Gastrocnemius medialis (tissue), 4 donors: Measurements from ENCODE around the gene NCSTN. TPM values are rescaled to one million over a fixed set of nuclear protein-coding genes. Genes with fewer than 3 reads are reported as not detected.
"Not testable (repeated sequence)": the region's sequence is repeated elsewhere in the genome, so short reads cannot be mapped to it uniquely, and the experiment has no call there.

Experiments used
- ATAC-seq, 2 donors: fragments of 150-250 bp; one replicate each; pipeline ENCODE4 v1.9.1; 2016
- DNase-seq, 2 donors: peaks; one replicate each; pipeline ENCODE4 v3.0.0-alpha.2; 2019
- H3K27ac ChIP-seq, 4 donors: fragments of 200-600 bp; sonication (generic); 1 replicate in 1 of 4; 2 replicates in 3 of 4; pipeline ENCODE4 v1.5.1; 2016 to 2018; ENCODE audit warnings: mild to moderate bottlenecking in 2 of 4, moderate library complexity in 1 of 4
- H3K27me3 ChIP-seq, 3 donors: fragments of 200-600 bp; sonication (generic) in 2 of 3; 1 replicate in 1 of 3; 2 replicates in 2 of 3; pipeline versions ENCODE4 v1.5.1 to v1.6.0; 2016 to 2019; ENCODE audit warnings: mild to moderate bottlenecking in 1 of 3, moderate library complexity in 1 of 3
- H3K36me3 ChIP-seq, 2 donors: fragments of 200-600 bp; sonication (generic) in 1 of 2; one replicate each; pipeline ENCODE4 v1.5.1; 2017 to 2018
- H3K4me1 ChIP-seq, 2 donors: fragments of 200-600 bp; sonication (generic) in 1 of 2; one replicate each; pipeline ENCODE4 v1.5.1; 2016 to 2017; ENCODE audit warnings: mild to moderate bottlenecking in 2 of 2
- H3K4me3 ChIP-seq, 4 donors: fragments of 200-600 bp; sonication (generic) in 3 of 4; 1 replicate in 1 of 4; 2 replicates in 3 of 4; pipeline ENCODE4 v1.5.1; 2016 to 2019; ENCODE audit warnings: mild to moderate bottlenecking in 2 of 4
- H3K9me3 ChIP-seq, 3 donors: fragments of 200-600 bp; sonication (generic) in 2 of 3; 1 replicate in 1 of 3; 2 replicates in 2 of 3; pipeline ENCODE4 v1.5.1; 2016 to 2019
- CTCF ChIP-seq, 5 experiments: fragments of 450-650 bp in 3 of 5; fragments of 200-600 bp in 2 of 5; sonication (generic) in 2 of 5; IDR thresholded peaks in 4 of 5; conservative IDR thresholded peaks in 1 of 5; 1 replicate in 4 of 5; 2 replicates in 1 of 5; pipeline ENCODE4 v1.5.1; 2016 to 2019; ENCODE audit warnings: antibody characterized with exemption in 5 of 5, mild to moderate bottlenecking in 3 of 5, moderate library complexity in 3 of 5
- POLR2A ChIP-seq, 2 donors: fragments of 450-650 bp; IDR thresholded peaks; one replicate each; pipeline ENCODE4 v1.6.1; 2017; ENCODE audit warnings: antibody characterized with exemption in 2 of 2, mild to moderate bottlenecking in 2 of 2, moderate library complexity in 2 of 2
- in situ Hi-C, 4 donors: fragments of 200-750 bp; cut with MboI; loops; one replicate each; pipeline versions ENCODE4 v1.15.0 to v1.8.0; 2017; ENCODE audit warnings: low sequenced_read_pairs in 4 of 4
- intact Hi-C: fragments of 100-400 bp; cut with DNase I; formaldehyde crosslinking; loops from one replicate; pipeline ENCODE4 v1.15.1; 2023; ENCODE audit warnings: low total_unique reads
- total RNA-seq, 4 donors: library from RNA; depleted of rRNA; stranded (reverse); fragments of >200 nt; gene quantifications; one replicate each; pipeline versions ENCODE4 v1.1.0 to v1.2.3, GENCODE V29; 2016

NCSTN gene
- total RNA-seq, 4 donors from 2014 or later: 29.2 to 59.3 (median 33.2) TPM

DNA sequence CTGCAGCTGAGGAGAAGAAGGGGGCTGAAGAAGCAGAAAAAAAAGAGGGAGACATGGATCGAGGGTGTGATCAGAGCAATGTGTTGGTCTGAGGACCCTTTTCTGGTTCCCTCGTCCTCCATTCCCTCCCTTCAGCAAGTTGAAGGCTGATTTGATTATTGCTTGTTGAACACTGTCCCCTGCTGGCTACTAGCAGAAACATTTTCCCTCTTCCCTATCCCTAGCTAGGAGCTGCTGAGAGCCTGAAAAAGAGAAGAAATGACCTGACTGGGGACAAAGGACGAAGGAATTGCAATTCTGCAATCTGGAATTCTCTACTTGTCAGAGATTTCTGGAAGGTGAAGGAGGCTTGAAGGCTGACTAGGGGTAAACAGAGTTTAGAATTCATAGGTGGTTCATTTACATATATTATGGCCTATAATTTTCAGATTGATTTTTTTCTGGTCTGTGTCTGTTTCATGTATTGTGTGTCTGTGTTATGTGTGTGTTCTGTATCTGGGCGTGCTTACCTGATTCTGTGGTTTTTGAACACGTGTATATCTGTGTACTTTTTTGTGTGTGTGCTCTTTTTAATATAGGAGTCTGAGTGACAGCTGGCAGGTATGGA lies 33.4 kb downstream of the NCSTN start:
- DNase-seq (no peak), ATAC-seq (peak; percentile 85 to 96)
- in situ Hi-C loops (loop anchor here in 1 of 4 donors (10.0 kb wide), 1 partner anchor 182 kb away; the partner anchor contains the start of gene CASQ1), intact Hi-C loops (loop anchor here (2.0 to 10.0 kb wide), 3 partner anchors 34 to 292 kb away; partner anchors contain the start of genes COPA, KCNJ9 and NCSTN)
- H3K4me3 ChIP-seq: no peak overlapping the region
- no peaks in the 10 kb centered on the region for H3K27me3 ChIP-seq
- no peak overlapping the region for H3K27ac ChIP-seq
- H3K9me3 ChIP-seq: no peaks in the 10 kb centered on the region
- peaks cover 0 to 9% of the 10 kb centered on the region in 2 donors for H3K4me1 ChIP-seq
- TF ChIP-seq CTCF (IDR thresholded peaks at IDR 0.05 in 4 of 5, conservative IDR thresholded peaks at IDR 0.05 in 1 of 5): peak; percentile 83 to 96 (median 87)
- TF ChIP-seq POLR2A (IDR thresholded peaks at IDR 0.05): no peak
- H3K36me3 ChIP-seq: no peaks in the 10 kb centered on the region

DNA sequence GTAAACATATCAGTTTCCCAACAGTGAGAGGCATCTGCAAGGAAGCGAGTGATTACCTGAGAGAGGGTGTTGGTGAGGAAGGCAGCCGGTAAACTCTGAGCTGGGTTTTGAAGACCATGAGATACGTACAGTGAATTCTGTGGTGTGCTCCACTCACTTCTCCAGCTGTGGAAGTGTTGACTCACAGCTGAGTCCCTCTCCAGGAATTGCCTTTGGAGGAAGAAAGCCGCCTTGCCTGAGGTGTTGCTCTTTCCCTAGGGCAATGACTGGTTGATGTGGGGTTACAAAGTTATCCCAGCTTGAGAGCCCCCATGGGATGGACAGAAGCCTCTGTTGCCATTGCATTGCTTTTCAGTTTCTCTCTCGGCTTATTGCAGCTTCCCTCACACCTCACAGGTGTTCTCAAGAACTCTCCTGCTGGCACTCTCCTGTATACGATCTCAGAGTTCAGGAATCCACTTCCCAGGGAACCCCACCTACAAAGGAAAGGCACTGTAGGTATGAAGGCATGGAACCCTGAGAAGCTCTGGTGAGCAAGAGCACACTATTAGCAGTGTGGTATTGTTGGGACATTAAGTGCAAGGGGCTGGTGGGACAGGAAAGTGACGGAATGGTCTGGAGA lies 34.5 kb downstream of the NCSTN start:
- ATAC-seq (no peak), DNase-seq (no peak)
- Histone ChIP-seq H3K36me3 (no peaks in the 10 kb centered on the region), H3K27me3 (no peaks in the 10 kb centered on the region), H3K4me1 (peaks cover 0 to 9% of the 10 kb centered on the region in 2 donors), H3K4me3 (no peak overlapping the region), H3K9me3 (no peaks in the 10 kb centered on the region), H3K27ac (no peak overlapping the region)
- intact Hi-C loops: loop anchor here (2.0 to 10.0 kb wide), 3 partner anchors 35 to 293 kb away; partner anchors contain the start of genes COPA, KCNJ9 and NCSTN
- TF ChIP-seq CTCF (IDR thresholded peaks at IDR 0.05 in 4 of 5, conservative IDR thresholded peaks at IDR 0.05 in 1 of 5): no peak
- no peak for TF ChIP-seq POLR2A (IDR thresholded peaks at IDR 0.05)
- in situ Hi-C loops: loop anchor here in 1 of 4 donors (10.0 kb wide), 1 partner anchor 183 kb away; the partner anchor contains the start of gene CASQ1

- ATAC-seq, H3K9me3 ChIP-seq, H3K4me3 ChIP-seq, in situ Hi-C loops, H3K27ac ChIP-seq, H3K36me3 ChIP-seq, H3K4me1 ChIP-seq, DNase-seq, H3K27me3 ChIP-seq, intact Hi-C loops: not testable (repeated sequence)
Observed at GRCh38 chr1:160384812-160385211, 41.6 kb downstream of the NCSTN start.

GRCh38 chr1:160388406-160388805 lies 45.2 kb downstream of the NCSTN start:
- H3K4me3 ChIP-seq, DNase-seq, ATAC-seq, H3K9me3 ChIP-seq, H3K36me3 ChIP-seq, H3K27ac ChIP-seq, intact Hi-C loops, H3K4me1 ChIP-seq, in situ Hi-C loops, H3K27me3 ChIP-seq: not testable (repeated sequence)

DNA sequence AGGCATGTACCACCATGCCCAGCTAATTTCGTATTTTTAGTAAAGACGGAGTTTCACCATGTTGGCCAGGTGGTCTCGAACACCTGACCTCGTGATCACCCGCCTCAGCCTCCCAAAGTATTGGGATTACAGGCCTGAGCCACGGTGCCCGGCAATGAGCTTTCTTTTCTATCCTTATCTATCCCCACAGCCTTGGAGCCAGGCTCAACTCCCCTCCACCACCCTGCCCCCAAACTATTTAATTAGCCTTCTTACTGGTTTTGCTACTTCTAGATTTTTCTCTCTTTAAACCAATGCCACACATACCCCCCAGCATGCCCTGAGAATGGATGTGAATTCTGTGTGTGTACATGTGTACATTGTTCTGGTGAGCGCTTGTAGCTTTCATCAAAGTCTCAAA lies 51.5 kb downstream of the NCSTN start:
- H3K36me3 ChIP-seq: no peaks in the 10 kb centered on the region
- H3K4me3 ChIP-seq: no peak overlapping the region
- no peaks in the 10 kb centered on the region for H3K9me3 ChIP-seq
- no peak overlapping the region for H3K27ac ChIP-seq
- no peaks in the 10 kb centered on the region for H3K27me3 ChIP-seq
- in situ Hi-C loops (no loop called here), intact Hi-C loops (no loop called here)
- DNase-seq (no peak), ATAC-seq (no peak)
- TF ChIP-seq CTCF (IDR thresholded peaks at IDR 0.05 in 4 of 5, conservative IDR thresholded peaks at IDR 0.05 in 1 of 5) (no peak), POLR2A (IDR thresholded peaks at IDR 0.05) (no peak)
- H3K4me1 ChIP-seq: no peaks in the 10 kb centered on the region
